Fibroblast of the aortic adventitia (primary cell): Measurements from ENCODE around the gene AKR1D1. TPM values are rescaled to one million over a fixed set of nuclear protein-coding genes. Genes with fewer than 3 reads are reported as not detected.

Experiments used
- DNase-seq: peaks from one replicate; pipeline ENCODE4 v3.0.0-alpha.2; 2010; ENCODE audit warnings: low read depth
- H3K4me3 ChIP-seq: 2 replicates; pipeline ENCODE4 v1.5.1; 2011; ENCODE audit warnings: low read depth, mild to moderate bottlenecking, control low read depth, low read length, moderate library complexity
- CTCF ChIP-seq: IDR thresholded peaks from 2 replicates; pipeline ENCODE4 v1.5.1; 2011; ENCODE audit warnings: mild to moderate bottlenecking, low read length, control low read depth, inconsistent platforms; ENCODE audit not compliant: insufficient read depth
- total RNA-seq: library from RNA; depleted of rRNA; stranded (reverse); fragments of >200 nt; gene quantifications from 2 replicates; pipeline ENCODE4 v1.2.3, GENCODE V29; 2012; ENCODE audit warnings: low replicate concordance

AKR1D1 gene
- not detected in 2 replicates for total RNA-seq

- no peak for DNase-seq
- no peak for TF ChIP-seq CTCF
- H3K4me3 ChIP-seq, result no peak within 1 kb of the TSS
Observed at GRCh38 chr7:138076196-138076595, at the start of gene AKR1D1. TSS of gene AKR1D1 (plus strand) at chr7:138076459. CDS start at chr7:138076519, 60 bp downstream.

- no peak overlapping the region for H3K4me3 ChIP-seq
- TF ChIP-seq CTCF, result no peak
- no peak for DNase-seq
Observed at GRCh38 chr7:138027100-138027499, 49.2 kb upstream of the AKR1D1 start.

- no peak for TF ChIP-seq CTCF
- no peak for DNase-seq
- H3K4me3 ChIP-seq, result no peak overlapping the region
Observed at GRCh38 chr7:138029126-138029525, 47.1 kb upstream of the AKR1D1 start.

GRCh38 chr7:138029941-138030340 is 46.3 kb upstream of the AKR1D1 start:
- no peak for TF ChIP-seq CTCF
- DNase-seq, result peak; percentile 14
- no peak overlapping the region for H3K4me3 ChIP-seq

GRCh38 chr7:138030679-138031351 is 45.4 kb upstream of the AKR1D1 start:
- TF ChIP-seq CTCF, result no peak
- H3K4me3 ChIP-seq, result no peak overlapping the region
- DNase-seq, result no peak

GRCh38 chr7:138032186-138032585 is 44.1 kb upstream of the AKR1D1 start:
- H3K4me3 ChIP-seq, result no peak overlapping the region
- no peak for DNase-seq
- TF ChIP-seq CTCF, result no peak

GRCh38 chr7:138032770-138033169 is 43.5 kb upstream of the AKR1D1 start:
- H3K4me3 ChIP-seq, result no peak overlapping the region
- DNase-seq, result peak; percentile 44
- no peak for TF ChIP-seq CTCF
